Esophagus mucosa (tissue), 1 donor: ENCODE measurements around the gene C16orf89. TPM values are rescaled to one million over a fixed set of nuclear protein-coding genes. Genes with fewer than 3 reads are reported as not detected.
"Not testable (repeated sequence)": the region's sequence is repeated elsewhere in the genome, so short reads cannot be mapped to it uniquely, and the experiment has no call there.

Experiments
- ATAC-seq: fragments of 200-7000 bp; cut with Tn5 transposase; one replicate; pipeline ENCODE4 v1.9.1; 2020
- total RNA-seq: library from RNA; stranded (reverse); gene quantifications from one replicate; pipeline ENCODE4 v1.2.4, GENCODE V29; 2023
- donor health status: DM: yes; HTN: yes; CAD: no.

The C16orf89 gene
- total RNA-seq, 1 donor from 2014 or later, result 0.56 TPM

GRCh38 chr16:5084099-5084731 lies 18.5 kb upstream of the C16orf89 start:
- not testable (repeated sequence) for ATAC-seq

GRCh38 chr16:5083646-5084045 lies 17.9 kb upstream of the C16orf89 start:
- ATAC-seq, result not testable (repeated sequence)

GRCh38 chr16:5080996-5081395 lies 15.2 kb upstream of the C16orf89 start:
- ATAC-seq, result not testable (repeated sequence)

GRCh38 chr16:5080461-5080860 lies 14.7 kb upstream of the C16orf89 start:
- ATAC-seq, result not testable (repeated sequence)

- ATAC-seq, result no peak
These were observed 12.9 kb upstream of the C16orf89 start for GRCh38 chr16:5078626-5079025.

GRCh38 chr16:5077304-5077703 lies 11.5 kb upstream of the C16orf89 start:
- no peak for ATAC-seq

GRCh38 chr16:5075637-5076036 lies 9.9 kb upstream of the C16orf89 start:
- ATAC-seq, result no peak

- ATAC-seq, result not testable (repeated sequence)
These were observed 8.0 kb upstream of the C16orf89 start for GRCh38 chr16:5073771-5074170.

GRCh38 chr16:5073279-5073629 lies 7.5 kb upstream of the C16orf89 start:
- no peak for ATAC-seq

- ATAC-seq, result no peak
These were observed 6.8 kb upstream of the C16orf89 start for GRCh38 chr16:5072334-5073278.

GRCh38 chr16:5071681-5072333 lies 6.1 kb upstream of the C16orf89 start, which contains the start of gene ALG1:
Gene ALG1 (plus strand): TSS chr16:5071843. CDS start chr16:5071850, 7 bp downstream.
- peak; percentile 91 for ATAC-seq

GRCh38 chr16:5071341-5071680 lies 5.6 kb upstream of the C16orf89 start:
- ATAC-seq, result no peak

GRCh38 chr16:5070431-5071186 lies 4.9 kb upstream of the C16orf89 start:
- no peak for ATAC-seq

- no peak for ATAC-seq
These were observed 4.1 kb upstream of the C16orf89 start for GRCh38 chr16:5069854-5070253.

GRCh38 chr16:5069048-5069447 lies 3.3 kb upstream of the C16orf89 start:
- no peak for ATAC-seq

GRCh38 chr16:5066511-5066910 lies 755 bp upstream of the C16orf89 start:
- no peak for ATAC-seq

GRCh38 chr16:5065326-5065725 lies 430 bp downstream of the C16orf89 start:
- no peak for ATAC-seq

GRCh38 chr16:5064915-5065314 lies 841 bp downstream of the C16orf89 start:
- no peak for ATAC-seq

- ATAC-seq, result no peak
These were observed 2.7 kb downstream of the C16orf89 start for GRCh38 chr16:5062790-5063765.

- ATAC-seq, result peak; percentile 18
These were observed 3.7 kb downstream of the C16orf89 start for GRCh38 chr16:5062051-5062450.

GRCh38 chr16:5060073-5060641 lies 5.6 kb downstream of the C16orf89 start:
- no peak for ATAC-seq
